ENCODE results near the gene CCL20. TPM values are rescaled to one million over a fixed set of nuclear protein-coding genes. Genes with fewer than 3 reads are reported as not detected.

The CCL20 gene
- total and polyA plus RNA-seq, 2 of the 8 experiments (the other 6 are each of a cell fraction or from before 2014, with no cell fraction given) = not detected

GRCh38 chr2:227785293-227785692, 28.3 kb upstream of the CCL20 start (continued):
- no peak for TF ChIP-seq CTCF (IDR thresholded peaks at IDR 0.05; ENCODE audit: control extremely low read depth in 1 of 3, insufficient read depth in 1 of 3, low read depth in 1 of 3, low read length in 3 of 3)
- TF ChIP-seq ATF2 (IDR thresholded peaks at IDR 0.05; ENCODE audit: low read length) = no peak
- TF ChIP-seq PHF8 (conservative IDR thresholded peaks at IDR 0.05; ENCODE audit: low read depth, low read length) = no peak
- TF ChIP-seq POLR2A (IDR thresholded peaks at IDR 0.05; ENCODE audit: control extremely low read depth in 1 of 2, low read depth in 2 of 2, low read length in 2 of 2) = no peak

Data from H1 (cell line).